PC-9 (cell line): ENCODE measurements around the gene KLK5.

ENCODE experiments used
- CTCF ChIP-seq: fragments of 200-600 bp; sonication (generic); conservative IDR thresholded peaks from 2 replicates; pipeline ENCODE4 v1.6.1; 2017; ENCODE audit warnings: mixed run types, antibody characterized with exemption, mild to moderate bottlenecking, moderate library complexity
- EZH2 ChIP-seq: fragments of 200-600 bp; sonication (generic); IDR thresholded peaks from 2 replicates; pipeline ENCODE4 v1.8.0; 2017; ENCODE audit warnings: antibody characterized with exemption, low read depth

- TF ChIP-seq CTCF: no peak
- no peak for TF ChIP-seq EZH2
Observed at GRCh38 chr19:50908336-50908735, 44.5 kb downstream of the KLK5 start.
